HG03064 (cell line): ENCODE measurements around the gene PLEKHJ1.

Experiments used
- ATAC-seq: cut with Tn5 transposase; IDR thresholded peaks from one replicate; pipeline ENCODE4 v1.9.1; 2021; ENCODE audit warnings: low read depth; ENCODE audit not compliant: unreplicated experiment

PLEKHJ1 gene

GRCh38 chr19:2187159-2187558 lies 49.0 kb downstream of the PLEKHJ1 start:
- no peak for ATAC-seq

GRCh38 chr19:2186071-2186846 lies 49.9 kb downstream of the PLEKHJ1 start:
- no peak for ATAC-seq

GRCh38 chr19:2185734-2186070 lies 50.4 kb downstream of the PLEKHJ1 start:
- ATAC-seq, result no peak

- no peak for ATAC-seq
Measured at GRCh38 chr19:2184422-2184975, 51.6 kb downstream of the PLEKHJ1 start.
